ENCODE data around the gene KDR. TPM values are rescaled to one million over a fixed set of nuclear protein-coding genes. Genes with fewer than 3 reads are reported as not detected.

The KDR gene
- total and polyA plus RNA-seq, 2 experiments from 2014 or later: 0.20 TPM; not detected in 1

GRCh38 chr4:55066018-55066417 is 59.4 kb downstream of the KDR start:
- Histone ChIP-seq H3F3A (ENCODE audit: insufficient read depth) (no peaks in the 10 kb centered on the region), H3K9me2 (ENCODE audit: insufficient read depth) (no peaks in the 10 kb centered on the region), H3K27me3 (replicated peaks; ENCODE audit: insufficient read depth) (no peaks in the 10 kb centered on the region), H3K36me3 (ENCODE audit: low read depth) (no peaks in the 10 kb centered on the region), H3K9ac (no peak overlapping the region), H3K4me2 (ENCODE audit: unreplicated experiment) (no peak overlapping the region), H4K20me1 (ENCODE audit: insufficient read depth) (no peaks in the 10 kb centered on the region), H3K4me3 (no peak overlapping the region), H3K79me2 (ENCODE audit: insufficient read depth) (no peaks in the 10 kb centered on the region), H3K4me1 (ENCODE audit: insufficient read depth) (0 out of 2 replicates have a peak, but pooled peaks cover 6% of the 10 kb centered on the region), H2AFZ (no peak overlapping the region), H3K9me3 (ENCODE audit: low read depth) (no peaks in the 10 kb centered on the region), H3K27ac (no peak overlapping the region)
- in situ Hi-C loops (cut with MboI): no loop called here
- WGBS, 2 experiments (ENCODE audit: low coverage in 1 of 2, low lambda C conversion rate in 2 of 2, missing lambda C conversion rate in 2 of 2): 59 to 60% methylated on average over 6 of the region's 6 CpGs
- TF ChIP-seq EZH2 (IDR thresholded peaks at IDR 0.05; ENCODE audit: insufficient read depth, poor library complexity, severe bottlenecking) (no peak), EZH2phosphoT487 (IDR thresholded peaks at IDR 0.05; ENCODE audit: insufficient read depth, low read depth) (no peak)
- DNase-seq: no peak

DNA sequence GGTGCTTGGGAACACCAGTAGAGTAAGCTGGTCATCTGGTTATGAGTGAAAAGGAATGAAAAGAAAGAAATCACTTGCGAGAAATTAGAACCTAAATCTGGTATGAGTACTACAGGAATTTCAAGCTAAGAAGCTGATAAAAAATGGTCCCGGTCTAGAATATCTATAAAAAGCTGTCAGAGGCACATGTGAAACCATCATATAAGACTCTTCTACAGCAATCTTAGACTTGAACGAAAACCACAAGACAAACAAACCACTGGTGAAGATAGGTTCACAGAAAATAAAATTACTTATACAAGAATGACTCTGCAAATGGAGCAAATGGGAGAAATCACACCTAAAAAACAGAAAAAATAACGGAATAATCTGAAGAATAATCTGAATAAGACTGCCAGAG is 69.9 kb downstream of the KDR start:
- Histone ChIP-seq H3K36me3 (ENCODE audit: low read depth) (no peaks in the 10 kb centered on the region), H2AFZ (no peak overlapping the region), H3K27ac (no peak overlapping the region), H3K9me2 (ENCODE audit: insufficient read depth) (no peaks in the 10 kb centered on the region), H3K27me3 (replicated peaks; ENCODE audit: insufficient read depth) (no peaks in the 10 kb centered on the region), H3K4me1 (ENCODE audit: insufficient read depth) (no peaks in the 10 kb centered on the region), H3K4me2 (ENCODE audit: unreplicated experiment) (no peak overlapping the region), H4K20me1 (ENCODE audit: insufficient read depth) (no peaks in the 10 kb centered on the region), H3K4me3 (no peak overlapping the region), H3F3A (ENCODE audit: insufficient read depth) (no peaks in the 10 kb centered on the region), H3K9me3 (ENCODE audit: low read depth) (no peaks in the 10 kb centered on the region), H3K9ac (no peak overlapping the region), H3K79me2 (ENCODE audit: insufficient read depth) (no peaks in the 10 kb centered on the region)
- WGBS, 2 experiments (ENCODE audit: low coverage in 1 of 2, low lambda C conversion rate in 2 of 2, missing lambda C conversion rate in 2 of 2): 52 to 53% methylated on average over 4 of the region's 4 CpGs
- DNase-seq: no peak
- in situ Hi-C loops (cut with MboI): no loop called here
- no peak for TF ChIP-seq EZH2 (IDR thresholded peaks at IDR 0.05; ENCODE audit: insufficient read depth, poor library complexity, severe bottlenecking)
- no peak for TF ChIP-seq EZH2phosphoT487 (IDR thresholded peaks at IDR 0.05; ENCODE audit: insufficient read depth, low read depth)

GRCh38 chr4:55051532-55051931 is 73.9 kb downstream of the KDR start:
- Histone ChIP-seq H3K9me2 (ENCODE audit: insufficient read depth) (no peaks in the 10 kb centered on the region), H3K9ac (no peak overlapping the region), H3K4me1 (ENCODE audit: insufficient read depth) (no peaks in the 10 kb centered on the region), H3F3A (ENCODE audit: insufficient read depth) (no peaks in the 10 kb centered on the region), H3K4me2 (ENCODE audit: unreplicated experiment) (no peak overlapping the region), H3K4me3 (no peak overlapping the region), H3K9me3 (ENCODE audit: low read depth) (no peaks in the 10 kb centered on the region), H2AFZ (no peak overlapping the region), H3K36me3 (ENCODE audit: low read depth) (no peaks in the 10 kb centered on the region), H3K27me3 (replicated peaks; ENCODE audit: insufficient read depth) (no peaks in the 10 kb centered on the region), H3K79me2 (ENCODE audit: insufficient read depth) (no peaks in the 10 kb centered on the region), H3K27ac (no peak overlapping the region), H4K20me1 (ENCODE audit: insufficient read depth) (no peaks in the 10 kb centered on the region)
- DNase-seq: no peak
- WGBS, 2 experiments (ENCODE audit: low coverage in 1 of 2, low lambda C conversion rate in 2 of 2, missing lambda C conversion rate in 2 of 2): 79 to 80% methylated on average over 2 of the region's 2 CpGs
- TF ChIP-seq EZH2 (IDR thresholded peaks at IDR 0.05; ENCODE audit: insufficient read depth, poor library complexity, severe bottlenecking) (no peak), EZH2phosphoT487 (IDR thresholded peaks at IDR 0.05; ENCODE audit: insufficient read depth, low read depth) (no peak)
- in situ Hi-C loops (cut with MboI): no loop called here

GRCh38 chr4:55050418-55050950 is 74.9 kb downstream of the KDR start:
- Histone ChIP-seq H3K9ac (no peak overlapping the region), H3K9me2 (ENCODE audit: insufficient read depth) (no peaks in the 10 kb centered on the region), H3K27ac (no peak overlapping the region), H3K4me3 (no peak overlapping the region), H2AFZ (no peak overlapping the region), H3K9me3 (ENCODE audit: low read depth) (no peaks in the 10 kb centered on the region), H3K79me2 (ENCODE audit: insufficient read depth) (no peaks in the 10 kb centered on the region), H3K4me2 (ENCODE audit: unreplicated experiment) (no peak overlapping the region), H4K20me1 (ENCODE audit: insufficient read depth) (no peaks in the 10 kb centered on the region), H3K4me1 (ENCODE audit: insufficient read depth) (no peaks in the 10 kb centered on the region), H3K36me3 (ENCODE audit: low read depth) (no peaks in the 10 kb centered on the region), H3F3A (ENCODE audit: insufficient read depth) (no peaks in the 10 kb centered on the region), H3K27me3 (replicated peaks; ENCODE audit: insufficient read depth) (no peaks in the 10 kb centered on the region)
- DNase-seq: no peak
- WGBS, 2 experiments (ENCODE audit: low coverage in 1 of 2, low lambda C conversion rate in 2 of 2, missing lambda C conversion rate in 2 of 2): 30 to 38% methylated on average over 1 of the region's 1 CpG
- no peak for TF ChIP-seq EZH2 (IDR thresholded peaks at IDR 0.05; ENCODE audit: insufficient read depth, poor library complexity, severe bottlenecking)
- TF ChIP-seq EZH2phosphoT487 (IDR thresholded peaks at IDR 0.05; ENCODE audit: insufficient read depth, low read depth): no peak
- in situ Hi-C loops (cut with MboI): no loop called here
